Measurements from ENCODE around the gene SRMS.

GRCh38 chr20:63590218-63591146, 42.9 kb upstream of the SRMS start:
- TF ChIP-seq, protein P1, sequence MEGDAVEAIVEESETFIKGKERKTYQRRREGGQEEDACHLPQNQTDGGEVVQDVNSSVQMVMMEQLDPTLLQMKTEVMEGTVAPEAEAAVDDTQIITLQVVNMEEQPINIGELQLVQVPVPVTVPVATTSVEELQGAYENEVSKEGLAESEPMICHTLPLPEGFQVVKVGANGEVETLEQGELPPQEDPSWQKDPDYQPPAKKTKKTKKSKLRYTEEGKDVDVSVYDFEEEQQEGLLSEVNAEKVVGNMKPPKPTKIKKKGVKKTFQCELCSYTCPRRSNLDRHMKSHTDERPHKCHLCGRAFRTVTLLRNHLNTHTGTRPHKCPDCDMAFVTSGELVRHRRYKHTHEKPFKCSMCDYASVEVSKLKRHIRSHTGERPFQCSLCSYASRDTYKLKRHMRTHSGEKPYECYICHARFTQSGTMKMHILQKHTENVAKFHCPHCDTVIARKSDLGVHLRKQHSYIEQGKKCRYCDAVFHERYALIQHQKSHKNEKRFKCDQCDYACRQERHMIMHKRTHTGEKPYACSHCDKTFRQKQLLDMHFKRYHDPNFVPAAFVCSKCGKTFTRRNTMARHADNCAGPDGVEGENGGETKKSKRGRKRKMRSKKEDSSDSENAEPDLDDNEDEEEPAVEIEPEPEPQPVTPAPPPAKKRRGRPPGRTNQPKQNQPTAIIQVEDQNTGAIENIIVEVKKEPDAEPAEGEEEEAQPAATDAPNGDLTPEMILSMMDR (IDR thresholded peaks at IDR 0.05), result no peak
- no peak for TF ChIP-seq POLR2A (IDR thresholded peaks at IDR 0.05)

All from thyroid gland (tissue), 4 donors.